ENCODE results near the gene C1orf141.

The C1orf141 gene

DNA sequence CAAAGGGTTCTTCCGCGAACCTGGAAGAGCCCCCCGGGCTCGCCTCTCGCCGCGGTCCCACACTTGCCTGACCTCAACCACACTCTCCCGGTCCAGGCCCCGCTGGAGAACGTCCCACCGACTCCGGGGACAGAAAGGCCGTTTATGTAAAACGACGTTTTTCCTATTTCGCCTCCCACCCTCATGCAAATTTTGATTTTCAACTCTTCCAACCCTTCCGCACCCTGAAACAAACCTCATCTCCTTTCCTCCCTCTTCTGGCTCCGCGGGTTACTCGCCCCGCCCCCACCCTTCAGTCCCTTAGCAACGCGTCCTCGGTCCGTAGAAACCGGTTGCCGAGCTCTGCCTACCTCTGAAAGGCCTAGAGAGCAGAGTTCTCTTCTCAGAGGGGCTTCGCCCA lies at the start of gene C1orf141:
Gene C1orf141, minus strand, starts transcription at position 276 of the 400 bp plus-strand sequence. CDS start 7,730 bp downstream, outside the sequence.
- TF ChIP-seq, protein P1, sequence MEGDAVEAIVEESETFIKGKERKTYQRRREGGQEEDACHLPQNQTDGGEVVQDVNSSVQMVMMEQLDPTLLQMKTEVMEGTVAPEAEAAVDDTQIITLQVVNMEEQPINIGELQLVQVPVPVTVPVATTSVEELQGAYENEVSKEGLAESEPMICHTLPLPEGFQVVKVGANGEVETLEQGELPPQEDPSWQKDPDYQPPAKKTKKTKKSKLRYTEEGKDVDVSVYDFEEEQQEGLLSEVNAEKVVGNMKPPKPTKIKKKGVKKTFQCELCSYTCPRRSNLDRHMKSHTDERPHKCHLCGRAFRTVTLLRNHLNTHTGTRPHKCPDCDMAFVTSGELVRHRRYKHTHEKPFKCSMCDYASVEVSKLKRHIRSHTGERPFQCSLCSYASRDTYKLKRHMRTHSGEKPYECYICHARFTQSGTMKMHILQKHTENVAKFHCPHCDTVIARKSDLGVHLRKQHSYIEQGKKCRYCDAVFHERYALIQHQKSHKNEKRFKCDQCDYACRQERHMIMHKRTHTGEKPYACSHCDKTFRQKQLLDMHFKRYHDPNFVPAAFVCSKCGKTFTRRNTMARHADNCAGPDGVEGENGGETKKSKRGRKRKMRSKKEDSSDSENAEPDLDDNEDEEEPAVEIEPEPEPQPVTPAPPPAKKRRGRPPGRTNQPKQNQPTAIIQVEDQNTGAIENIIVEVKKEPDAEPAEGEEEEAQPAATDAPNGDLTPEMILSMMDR (conservative IDR thresholded peaks at IDR 0.05): no peak
- H3K27ac ChIP-seq: no peak within 1 kb of the TSS

DNA sequence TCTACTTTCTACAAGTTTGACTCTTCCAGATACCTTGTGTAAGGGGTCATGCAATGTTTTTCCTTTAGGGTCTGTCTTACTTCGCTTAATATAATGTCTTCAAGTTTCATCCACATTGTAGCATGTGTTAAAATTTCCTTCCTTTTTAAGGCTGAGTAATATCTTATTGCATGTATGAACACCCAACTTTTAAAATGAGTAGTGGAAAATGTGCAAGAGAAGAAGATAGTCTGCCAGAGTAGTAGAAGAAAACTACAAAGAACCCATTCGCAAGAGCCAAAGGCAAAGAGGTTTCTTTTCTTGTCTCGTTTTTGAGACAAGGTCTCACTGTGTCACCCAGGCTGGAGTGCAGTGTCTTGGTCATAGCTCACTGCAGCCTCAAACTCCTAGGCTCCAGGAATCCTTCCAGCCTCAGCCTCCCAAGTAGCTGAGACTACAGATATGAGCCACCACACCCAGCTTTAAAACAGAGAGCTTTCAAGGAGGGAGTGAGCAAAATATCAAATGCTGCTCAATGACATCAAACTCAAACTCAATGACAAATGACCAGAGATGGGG lies 40.8 kb upstream of the C1orf141 start:
- H3K27ac ChIP-seq: no peak overlapping the region
- TF ChIP-seq, protein P1 (conservative IDR thresholded peaks at IDR 0.05): no peak

DNA sequence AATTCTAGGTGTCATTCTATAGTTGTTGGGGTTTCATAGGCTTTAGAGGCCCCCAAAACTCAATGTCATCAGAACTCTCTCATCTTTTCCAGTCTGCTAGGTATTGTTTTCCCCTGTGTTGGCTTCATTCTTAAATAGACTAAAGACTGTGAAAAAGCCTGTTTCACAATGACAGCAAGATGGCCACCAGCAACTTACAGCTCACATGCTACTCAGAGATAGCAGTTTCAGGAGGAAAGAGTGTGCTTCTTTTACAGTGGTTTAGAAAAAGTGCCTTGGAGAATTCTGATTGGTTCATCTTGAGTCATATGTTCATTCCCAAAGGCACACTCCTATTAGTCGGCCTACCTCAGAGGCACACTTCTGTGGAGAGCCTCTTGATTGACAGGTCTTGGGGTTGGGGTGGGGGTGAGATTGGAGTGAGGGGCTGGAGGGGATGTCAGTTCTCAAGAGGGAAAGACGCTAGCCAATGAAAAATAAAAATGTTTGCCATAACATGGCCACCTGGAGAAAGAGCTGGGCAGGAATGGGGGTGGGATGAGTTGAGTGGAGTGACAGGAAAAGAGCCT lies 40.0 kb upstream of the C1orf141 start:
- no peak overlapping the region for H3K27ac ChIP-seq
- TF ChIP-seq, protein P1 (conservative IDR thresholded peaks at IDR 0.05): no peak

DNA sequence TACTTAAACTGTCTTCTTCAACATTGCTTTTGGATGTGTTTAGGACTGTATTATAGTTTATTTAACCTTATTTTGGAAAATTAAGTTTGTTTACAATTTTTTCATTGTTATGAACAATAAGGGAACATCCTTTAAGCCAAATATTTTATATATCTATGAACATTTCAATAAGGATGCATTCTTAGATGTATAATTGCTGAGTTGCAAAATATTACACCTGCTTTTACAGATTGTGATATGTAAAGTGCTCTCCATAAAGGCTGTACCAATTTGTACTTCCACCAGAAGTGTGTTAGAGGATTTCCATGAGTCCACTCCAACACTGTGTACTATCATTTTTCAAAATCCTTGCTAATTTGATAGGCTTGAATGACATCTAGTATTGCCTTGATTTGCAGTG lies 39.2 kb upstream of the C1orf141 start:
- H3K27ac ChIP-seq: no peak overlapping the region
- TF ChIP-seq, protein P1 (conservative IDR thresholded peaks at IDR 0.05): no peak

DNA sequence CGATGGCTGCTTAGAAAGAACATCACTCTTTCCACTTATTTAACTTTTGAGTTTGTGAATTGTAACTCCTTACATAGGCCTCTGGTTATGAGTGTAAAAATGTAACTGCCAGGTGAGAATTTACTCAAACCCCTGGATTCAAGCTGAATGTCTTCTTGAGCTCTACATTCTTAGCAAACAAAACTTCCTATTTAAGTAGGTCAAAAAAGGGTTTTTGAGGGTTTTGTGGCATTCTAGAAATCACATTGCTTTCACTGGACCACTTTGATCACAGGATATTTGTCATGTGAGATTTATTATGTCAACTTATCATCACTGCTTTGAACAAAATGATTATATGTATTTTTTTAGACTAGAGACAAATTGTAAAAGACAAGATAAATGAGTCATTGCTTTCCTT lies 37.2 kb upstream of the C1orf141 start:
- TF ChIP-seq, protein P1 (conservative IDR thresholded peaks at IDR 0.05): no peak
- no peak overlapping the region for H3K27ac ChIP-seq

DNA sequence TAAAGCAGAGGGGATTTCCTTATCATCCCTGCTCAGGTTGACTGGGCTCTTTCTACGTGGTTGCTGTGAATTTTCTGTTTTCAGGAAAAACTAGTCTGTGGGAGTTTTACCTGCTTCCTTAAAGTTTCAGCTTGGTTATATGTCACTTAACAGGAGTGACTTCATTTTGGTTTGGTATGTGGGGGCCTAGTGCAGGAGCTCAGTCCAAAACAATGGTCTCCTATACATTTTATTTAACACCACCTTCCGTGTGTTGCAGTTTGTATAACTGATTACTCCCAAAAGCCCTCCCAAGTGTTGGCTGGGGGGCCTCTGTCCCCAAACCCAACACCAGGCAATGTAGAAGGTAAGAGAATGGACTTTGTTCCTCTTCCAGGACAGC lies 36.8 kb upstream of the C1orf141 start:
- TF ChIP-seq, protein P1 (conservative IDR thresholded peaks at IDR 0.05): no peak

DNA sequence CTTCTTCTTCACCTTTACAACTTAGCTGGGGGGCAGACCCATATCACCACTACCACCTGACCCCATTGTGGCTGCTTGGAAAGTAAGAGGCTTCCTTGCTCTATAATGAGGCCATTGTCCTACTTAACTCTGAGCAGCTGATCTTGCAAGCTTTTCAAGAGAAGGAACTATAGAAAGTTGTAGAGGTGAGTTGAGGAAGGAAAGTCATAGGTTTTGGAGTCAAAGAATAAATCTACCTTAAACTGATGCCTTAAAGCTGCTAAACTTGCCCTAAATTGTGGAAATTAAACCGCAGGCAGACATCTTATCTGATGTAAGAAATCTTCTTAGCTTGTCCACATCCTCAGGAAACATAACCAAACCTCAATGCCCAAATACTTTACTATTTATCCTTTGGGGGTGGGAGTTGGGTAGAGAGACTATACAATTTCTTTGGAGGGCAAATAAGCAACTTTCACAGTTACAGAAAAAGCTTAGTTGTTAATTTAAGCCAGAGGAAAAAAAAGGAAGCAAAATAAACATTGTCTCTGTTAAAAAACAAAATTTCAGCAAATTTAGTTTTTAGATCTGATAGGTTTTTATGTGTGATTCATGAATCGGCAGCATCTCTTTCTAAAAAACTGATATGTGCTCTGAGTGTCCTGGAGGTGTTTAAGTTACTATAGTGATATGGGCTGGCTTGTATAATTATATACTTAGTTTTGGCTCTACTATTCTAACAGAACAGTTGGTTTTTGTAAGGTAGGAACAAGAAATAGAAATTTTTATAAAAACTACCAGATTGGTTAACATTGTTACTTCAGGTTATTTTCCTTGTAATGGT lies 36.2 kb upstream of the C1orf141 start:
- TF ChIP-seq, protein P1 (conservative IDR thresholded peaks at IDR 0.05): no peak
- H3K27ac ChIP-seq: no peak overlapping the region

More for the DNA sequence above, 36.8 kb upstream of the C1orf141 start:
- no peak overlapping the region for H3K27ac ChIP-seq

Data from VCaP (cell line).